Measurements from ENCODE around the gene EVX2. TPM values are rescaled to one million over a fixed set of nuclear protein-coding genes. Genes with fewer than 3 reads are reported as not detected.

Gene EVX2
- polyA plus RNA-seq, 1 donor = not detected

GRCh38 chr2:176080540-176081375, 3.0 kb downstream of the EVX2 start:
- Histone ChIP-seq H3K27me3 (ENCODE audit: control insufficient read depth, insufficient read depth, low read length) (peaks cover 93% of the 10 kb centered on the region), H3K27ac (ENCODE audit: low read length) (no peak overlapping the region), H3K4me1 (ENCODE audit: control insufficient read depth, insufficient read depth, low read length) (peaks cover 4% of the 10 kb centered on the region), H3K36me3 (ENCODE audit: control insufficient read depth, insufficient read depth, low read length) (no peaks in the 10 kb centered on the region), H3K9me3 (ENCODE audit: control insufficient read depth, low read depth, low read length) (peaks cover 33% of the 10 kb centered on the region), H3K4me3 (ENCODE audit: low read length) (no peak overlapping the region)
- DNase-seq = peak in 1 of 2 donors; percentile 51
- WGBS (ENCODE audit: insufficient coverage, low lambda C conversion rate) = no CpG with 5 or more reads among the region's 68 CpGs

DNA sequence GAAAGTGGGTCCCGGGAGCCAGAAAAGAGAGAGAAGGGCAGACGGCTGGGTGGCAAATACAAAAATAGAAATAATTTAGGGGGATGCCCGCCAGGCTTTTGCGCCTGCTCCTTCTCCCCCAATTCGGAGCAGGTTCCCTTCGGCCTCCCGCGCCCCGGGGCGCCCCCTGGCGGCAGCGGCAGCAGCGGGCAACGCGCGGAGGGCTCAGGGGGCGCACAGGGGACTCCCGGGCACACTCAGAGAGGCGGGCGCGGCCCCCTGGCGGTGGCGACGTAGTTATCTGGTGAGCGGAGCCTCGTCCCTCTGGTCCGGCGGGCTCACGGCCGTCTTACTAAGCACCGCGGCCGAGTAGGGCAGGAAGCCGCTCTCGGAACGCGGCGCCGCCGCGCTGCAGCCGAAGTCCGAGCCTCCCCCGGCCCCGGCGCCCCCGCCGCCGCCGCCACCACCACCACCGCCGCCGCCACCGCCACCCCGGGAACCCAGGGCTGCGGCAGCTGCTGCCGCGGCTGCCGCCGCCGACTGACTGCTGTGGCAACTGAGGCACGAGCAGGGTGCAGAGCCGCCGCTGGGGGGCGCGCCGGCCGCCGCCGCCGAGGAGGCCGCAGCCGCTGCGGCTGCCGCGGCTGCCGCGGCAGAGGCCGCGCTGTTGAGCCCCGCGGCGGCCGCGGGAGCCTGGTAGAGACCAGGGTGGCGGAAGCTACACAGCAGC, 3.8 kb downstream of the EVX2 start:
- Histone ChIP-seq H3K27ac (ENCODE audit: low read length) (no peak overlapping the region), H3K36me3 (ENCODE audit: control insufficient read depth, insufficient read depth, low read length) (no peaks in the 10 kb centered on the region), H3K4me3 (ENCODE audit: low read length) (no peak overlapping the region), H3K9me3 (ENCODE audit: control insufficient read depth, low read depth, low read length) (peaks cover 30% of the 10 kb centered on the region), H3K27me3 (ENCODE audit: control insufficient read depth, insufficient read depth, low read length) (peaks cover 93% of the 10 kb centered on the region), H3K4me1 (ENCODE audit: control insufficient read depth, insufficient read depth, low read length) (peaks cover 4% of the 10 kb centered on the region)
- WGBS (ENCODE audit: insufficient coverage, low lambda C conversion rate) = no CpG with 5 or more reads among the region's 86 CpGs
- DNase-seq = no peak

DNA sequence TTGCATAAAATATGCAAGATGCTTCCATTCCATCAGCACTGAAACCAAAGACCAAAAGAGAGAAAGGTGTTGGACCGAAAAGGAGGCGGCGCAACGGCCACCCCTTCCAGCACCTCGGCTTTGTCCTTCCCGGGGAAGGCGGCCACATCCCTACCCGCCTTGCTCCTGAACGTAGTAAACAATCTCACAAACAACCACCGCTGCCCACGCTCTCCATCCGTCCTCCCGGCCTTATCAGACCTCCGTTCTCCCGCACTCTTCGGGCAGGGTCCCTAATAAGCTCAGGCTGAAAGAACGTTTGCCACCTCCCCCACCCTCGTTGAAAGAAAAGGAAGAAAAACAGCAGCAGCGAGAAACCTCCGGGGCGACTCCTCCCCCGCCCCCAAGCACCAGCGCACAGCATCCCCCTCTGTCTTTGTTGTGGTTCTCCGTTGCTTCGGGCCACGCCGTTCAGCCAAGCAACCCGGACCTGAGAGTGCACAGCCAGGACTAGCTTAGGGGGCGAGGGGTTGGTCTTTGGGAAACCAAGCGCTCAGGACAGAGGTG, 4.4 kb downstream of the EVX2 start:
- no peak for DNase-seq
- Histone ChIP-seq H3K4me1 (ENCODE audit: control insufficient read depth, insufficient read depth, low read length) (peaks cover 4% of the 10 kb centered on the region), H3K27me3 (ENCODE audit: control insufficient read depth, insufficient read depth, low read length) (peaks cover 93% of the 10 kb centered on the region), H3K27ac (ENCODE audit: low read length) (no peak overlapping the region), H3K9me3 (ENCODE audit: control insufficient read depth, low read depth, low read length) (peaks cover 28% of the 10 kb centered on the region), H3K4me3 (ENCODE audit: low read length) (no peak overlapping the region), H3K36me3 (ENCODE audit: control insufficient read depth, insufficient read depth, low read length) (no peaks in the 10 kb centered on the region)
- WGBS (ENCODE audit: insufficient coverage, low lambda C conversion rate) = no CpG with 5 or more reads among the region's 30 CpGs

DNA sequence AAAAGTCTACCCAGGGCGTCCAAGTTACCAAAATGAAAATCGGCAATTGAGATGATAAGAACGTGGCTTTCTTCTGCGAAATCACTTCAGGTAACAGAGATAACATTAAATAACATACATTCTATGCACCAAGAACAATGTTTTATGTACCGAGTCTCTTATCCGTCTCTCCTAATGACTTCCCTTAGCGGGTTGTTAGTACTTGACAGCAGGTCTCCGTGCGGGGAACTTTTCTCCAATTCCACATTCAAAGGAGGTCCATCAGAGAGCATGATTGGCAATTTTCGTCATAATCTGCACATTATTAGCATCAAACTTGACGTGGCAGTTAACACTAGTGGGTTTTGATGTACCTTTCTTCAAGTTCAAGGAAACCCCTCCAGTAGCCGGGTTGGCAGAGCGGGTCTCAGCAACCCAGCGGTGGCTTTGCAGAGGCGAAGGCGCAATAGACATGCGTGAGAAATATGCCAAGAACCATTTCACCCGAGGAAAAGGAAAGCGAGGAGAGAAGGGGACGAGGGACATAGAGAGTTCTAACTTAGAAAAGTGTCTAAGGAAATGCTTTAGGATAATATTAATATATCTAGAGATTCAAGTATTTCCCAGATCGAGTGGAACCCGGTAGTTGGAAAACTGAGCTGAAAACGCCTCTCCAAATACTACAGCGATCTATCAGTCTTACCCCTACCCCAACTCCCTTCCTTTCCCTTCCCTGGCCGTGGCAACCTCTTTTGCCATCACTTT, 5.0 kb downstream of the EVX2 start:
- Histone ChIP-seq H3K4me1 (ENCODE audit: control insufficient read depth, insufficient read depth, low read length) (peaks cover 4% of the 10 kb centered on the region), H3K36me3 (ENCODE audit: control insufficient read depth, insufficient read depth, low read length) (no peaks in the 10 kb centered on the region), H3K4me3 (ENCODE audit: low read length) (no peak overlapping the region), H3K27ac (ENCODE audit: low read length) (no peak overlapping the region), H3K27me3 (ENCODE audit: control insufficient read depth, insufficient read depth, low read length) (peaks cover 93% of the 10 kb centered on the region), H3K9me3 (ENCODE audit: control insufficient read depth, low read depth, low read length) (peaks cover 24% of the 10 kb centered on the region)
- no CpG with 5 or more reads among the region's 25 CpGs for WGBS (ENCODE audit: insufficient coverage, low lambda C conversion rate)
- DNase-seq = no peak

- peaks cover 11% of the 10 kb centered on the region for H3K9me3 ChIP-seq (ENCODE audit: control insufficient read depth, low read depth, low read length)
- no CpG with 5 or more reads among the region's 2 CpGs for WGBS (ENCODE audit: insufficient coverage, low lambda C conversion rate)
- H3K4me3 ChIP-seq (ENCODE audit: low read length) = no peak overlapping the region
- DNase-seq = no peak
- H3K27ac ChIP-seq (ENCODE audit: low read length) = no peak overlapping the region
- H3K27me3 ChIP-seq (ENCODE audit: control insufficient read depth, insufficient read depth, low read length) = peaks cover 93% of the 10 kb centered on the region
- peaks cover 4% of the 10 kb centered on the region for H3K4me1 ChIP-seq (ENCODE audit: control insufficient read depth, insufficient read depth, low read length)
- H3K36me3 ChIP-seq (ENCODE audit: control insufficient read depth, insufficient read depth, low read length) = no peaks in the 10 kb centered on the region
Observed at GRCh38 chr2:176076796-176077195, 7.0 kb downstream of the EVX2 start.

GRCh38 chr2:176076063-176076462, 7.7 kb downstream of the EVX2 start:
- Histone ChIP-seq H3K9me3 (ENCODE audit: control insufficient read depth, low read depth, low read length) (peaks cover 15% of the 10 kb centered on the region), H3K36me3 (ENCODE audit: control insufficient read depth, insufficient read depth, low read length) (no peaks in the 10 kb centered on the region), H3K4me1 (ENCODE audit: control insufficient read depth, insufficient read depth, low read length) (peaks cover 4% of the 10 kb centered on the region), H3K27me3 (ENCODE audit: control insufficient read depth, insufficient read depth, low read length) (peaks cover 93% of the 10 kb centered on the region), H3K27ac (ENCODE audit: low read length) (no peak overlapping the region), H3K4me3 (ENCODE audit: low read length) (no peak overlapping the region)
- no peak for DNase-seq
- 12% methylated on average over 4 of the region's 7 CpGs for WGBS (ENCODE audit: insufficient coverage, low lambda C conversion rate)

GRCh38 chr2:176075481-176075880, 8.3 kb downstream of the EVX2 start:
- Histone ChIP-seq H3K9me3 (ENCODE audit: control insufficient read depth, low read depth, low read length) (peaks cover 9% of the 10 kb centered on the region), H3K4me3 (ENCODE audit: low read length) (no peak overlapping the region), H3K4me1 (ENCODE audit: control insufficient read depth, insufficient read depth, low read length) (peaks cover 4% of the 10 kb centered on the region), H3K27me3 (ENCODE audit: control insufficient read depth, insufficient read depth, low read length) (peaks cover 93% of the 10 kb centered on the region), H3K27ac (ENCODE audit: low read length) (no peak overlapping the region), H3K36me3 (ENCODE audit: control insufficient read depth, insufficient read depth, low read length) (no peaks in the 10 kb centered on the region)
- 10% methylated on average over 2 of the region's 15 CpGs for WGBS (ENCODE audit: insufficient coverage, low lambda C conversion rate)
- peak in 1 of 2 donors; percentile 1 for DNase-seq

DNA sequence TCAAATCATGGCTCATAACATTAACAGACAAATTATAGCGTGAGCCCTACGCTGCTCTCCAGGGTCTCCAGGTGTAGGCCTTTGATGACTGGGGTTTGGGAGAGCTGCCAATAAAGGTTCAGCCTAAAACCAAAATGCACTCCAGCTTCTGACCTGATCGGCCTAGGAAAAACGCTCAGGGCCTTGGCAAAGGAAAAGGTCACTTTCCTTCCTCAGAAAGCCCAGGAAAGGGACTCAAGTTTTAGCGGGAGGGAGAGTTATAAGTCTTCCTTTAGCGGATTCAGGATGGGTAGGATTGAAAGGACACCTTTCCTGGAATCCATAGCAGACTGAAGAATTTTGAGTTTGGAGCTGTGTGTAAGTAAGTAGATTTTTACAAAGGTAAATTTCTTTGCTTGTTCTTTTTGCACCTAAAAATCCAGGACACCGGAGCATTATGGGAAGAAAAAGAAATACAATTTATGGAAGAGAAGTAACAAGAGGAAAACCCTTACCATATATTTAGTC, 8.8 kb downstream of the EVX2 start:
- Histone ChIP-seq H3K9me3 (ENCODE audit: control insufficient read depth, low read depth, low read length) (peaks cover 9% of the 10 kb centered on the region), H3K36me3 (ENCODE audit: control insufficient read depth, insufficient read depth, low read length) (no peaks in the 10 kb centered on the region), H3K27ac (ENCODE audit: low read length) (no peak overlapping the region), H3K27me3 (ENCODE audit: control insufficient read depth, insufficient read depth, low read length) (peaks cover 95% of the 10 kb centered on the region), H3K4me3 (ENCODE audit: low read length) (no peak overlapping the region), H3K4me1 (ENCODE audit: control insufficient read depth, insufficient read depth, low read length) (peaks cover 4% of the 10 kb centered on the region)
- no peak for DNase-seq
- 40% methylated on average over 2 of the region's 7 CpGs for WGBS (ENCODE audit: insufficient coverage, low lambda C conversion rate)

GRCh38 chr2:176072951-176073904, 10.5 kb downstream of the EVX2 start:
- peaks cover 4% of the 10 kb centered on the region for H3K9me3 ChIP-seq (ENCODE audit: control insufficient read depth, low read depth, low read length)
- 0% methylated on average over 3 of the region's 29 CpGs for WGBS (ENCODE audit: insufficient coverage, low lambda C conversion rate)

More at GRCh38 chr2:176072951-176073904, 10.5 kb downstream of the EVX2 start:
- no peak overlapping the region for H3K27ac ChIP-seq (ENCODE audit: low read length)
- H3K4me3 ChIP-seq (ENCODE audit: low read length) = no peak overlapping the region
- H3K4me1 ChIP-seq (ENCODE audit: control insufficient read depth, insufficient read depth, low read length) = no peaks in the 10 kb centered on the region
- H3K36me3 ChIP-seq (ENCODE audit: control insufficient read depth, insufficient read depth, low read length) = no peaks in the 10 kb centered on the region
- peaks cover 95% of the 10 kb centered on the region for H3K27me3 ChIP-seq (ENCODE audit: control insufficient read depth, insufficient read depth, low read length)
- DNase-seq = no peak
